HepG2 (cell line): ENCODE results near the gene SCN7A. TPM values are rescaled to one million over a fixed set of nuclear protein-coding genes. Genes with fewer than 3 reads are reported as not detected.
A peak's percentile ranks its signal among the peaks of the same experiment; 100 is the strongest.

ENCODE experiments used
- AGO1 ChIP-seq: fragments of 200-400 bp; formaldehyde crosslinking; IDR thresholded peaks from 2 replicates; pipeline ENCODE4 v1.6.1; 2017; ENCODE audit warnings: mild to moderate bottlenecking, low read depth, low read length, moderate library complexity; ENCODE audit not compliant: poor library complexity, severe bottlenecking
- ARNTL ChIP-seq: sonication (generic); formaldehyde crosslinking; IDR thresholded peaks from 2 replicates; pipeline ENCODE4 v1.4.0; 2020; ENCODE audit warnings: mild to moderate bottlenecking, missing genetic modification reagents
- DR1 ChIP-seq: sonication (generic); formaldehyde crosslinking; IDR thresholded peaks from 2 replicates; pipeline ENCODE4 v1.8.0; 2021; ENCODE audit warnings: mild to moderate bottlenecking, missing genetic modification reagents, inconsistent platforms
- RARG ChIP-seq: sonication (generic); formaldehyde crosslinking; IDR thresholded peaks from 2 replicates; pipeline ENCODE4 v1.4.0; 2020; ENCODE audit warnings: low read depth, mild to moderate bottlenecking, missing genetic modification reagents
- RFX5 ChIP-seq: IDR thresholded peaks from 2 replicates; pipeline ENCODE4 v1.6.1; 2011; ENCODE audit warnings: low read depth, low read length, improper control_type of control experiment
- TAF15 ChIP-seq: fragments of 200-400 bp; formaldehyde crosslinking; IDR thresholded peaks from one replicate; pipeline ENCODE4 v1.6.1; 2018; ENCODE audit warnings: mild to moderate bottlenecking, low read depth, low read length; ENCODE audit not compliant: poor library complexity, severe bottlenecking
- XBP1 ChIP-seq: sonication (generic); formaldehyde crosslinking; IDR thresholded peaks from 2 replicates; pipeline ENCODE4 v1.5.0; 2020; ENCODE audit warnings: missing genetic modification reagents
- XRCC5 ChIP-seq: fragments of 200-400 bp; formaldehyde crosslinking; optimal IDR thresholded peaks from 2 replicates; pipeline ENCODE3; 2017; ENCODE audit warnings: mild to moderate bottlenecking, low read length
- ZIK1 ChIP-seq: sonication (generic); formaldehyde crosslinking; IDR thresholded peaks from 2 replicates; pipeline ENCODE4 v1.5.0; 2020; ENCODE audit warnings: mild to moderate bottlenecking, low read depth, missing genetic modification reagents, borderline replicate concordance
- ZMYM3 ChIP-seq: sonication (generic); formaldehyde crosslinking; IDR thresholded peaks from 2 replicates; pipeline ENCODE4 v1.5.1; 2020; ENCODE audit warnings: mild to moderate bottlenecking, missing genetic modification reagents
- ZNF674 ChIP-seq: sonication (generic); formaldehyde crosslinking; IDR thresholded peaks from 2 replicates; pipeline ENCODE4 v1.5.0; 2020; ENCODE audit warnings: low read depth, mild to moderate bottlenecking, missing genetic modification reagents
- ZSCAN29 ChIP-seq: sonication (generic); formaldehyde crosslinking; conservative IDR thresholded peaks from 2 replicates; pipeline ENCODE4 v1.4.0; 2020; ENCODE audit warnings: mild to moderate bottlenecking, missing genetic modification reagents
- polyA plus RNA-seq, 8 experiments: library from polyadenylated mRNA; depleted of rRNA in 3 of 8; stranded (reverse) in 7 of 8; unstranded in 1 of 8; fragments of >200 nt; fragmentation: Illumina TruSeq in 4 of 8; extraction: Trizol in 4 of 8; gene quantifications; 2 replicates each; pipeline versions ENCODE4 v1.2.1 to v1.2.3, GENCODE V29; 2011 to 2016; ENCODE audit warnings: low read depth in 4 of 8, missing spikeins in 1 of 8, mixed read lengths in 1 of 8; ENCODE audit not compliant: insufficient read depth in 1 of 8
- total RNA-seq, 5 experiments: library from RNA; depleted of rRNA; stranded (reverse); fragments of >200 nt; fragmentation: Illumina TruSeq; extraction: Trizol; gene quantifications; 2 replicates each; pipeline ENCODE4 v1.2.3, GENCODE V29; 2016; ENCODE audit warnings: low read depth in 1 of 5
- TF ChIP-seq, protein P1 (sequence below): sonication (generic); formaldehyde crosslinking; conservative IDR thresholded peaks from 2 replicates; pipeline ENCODE4 v1.8.0; 2022; ENCODE audit warnings: missing genetic modification reagents
- TF ChIP-seq, protein P2 (sequence below): IDR thresholded peaks from 2 replicates; pipeline ENCODE4 v1.6.1; 2016; ENCODE audit warnings: missing genetic modification reagents, missing compliant biosample characterization
- TF ChIP-seq, protein P3 (sequence below): IDR thresholded peaks from 2 replicates; pipeline ENCODE4 v1.4.0; 2020; ENCODE audit warnings: mild to moderate bottlenecking, missing genetic modification reagents
- TF ChIP-seq, protein P4 (sequence below): IDR thresholded peaks from 2 replicates; pipeline ENCODE4 v1.6.1; 2016
- TF ChIP-seq, protein P5 (sequence below): sonication (generic); formaldehyde crosslinking; IDR thresholded peaks from 2 replicates; pipeline ENCODE4 v1.9.0; 2021; ENCODE audit warnings: missing genetic modification reagents, borderline replicate concordance

Gene SCN7A
- total and polyA plus RNA-seq, 2 of the 13 experiments (the other 11 are each of a cell fraction or from before 2014, with no cell fraction given), result 0.01 TPM; not detected in 1

DNA sequence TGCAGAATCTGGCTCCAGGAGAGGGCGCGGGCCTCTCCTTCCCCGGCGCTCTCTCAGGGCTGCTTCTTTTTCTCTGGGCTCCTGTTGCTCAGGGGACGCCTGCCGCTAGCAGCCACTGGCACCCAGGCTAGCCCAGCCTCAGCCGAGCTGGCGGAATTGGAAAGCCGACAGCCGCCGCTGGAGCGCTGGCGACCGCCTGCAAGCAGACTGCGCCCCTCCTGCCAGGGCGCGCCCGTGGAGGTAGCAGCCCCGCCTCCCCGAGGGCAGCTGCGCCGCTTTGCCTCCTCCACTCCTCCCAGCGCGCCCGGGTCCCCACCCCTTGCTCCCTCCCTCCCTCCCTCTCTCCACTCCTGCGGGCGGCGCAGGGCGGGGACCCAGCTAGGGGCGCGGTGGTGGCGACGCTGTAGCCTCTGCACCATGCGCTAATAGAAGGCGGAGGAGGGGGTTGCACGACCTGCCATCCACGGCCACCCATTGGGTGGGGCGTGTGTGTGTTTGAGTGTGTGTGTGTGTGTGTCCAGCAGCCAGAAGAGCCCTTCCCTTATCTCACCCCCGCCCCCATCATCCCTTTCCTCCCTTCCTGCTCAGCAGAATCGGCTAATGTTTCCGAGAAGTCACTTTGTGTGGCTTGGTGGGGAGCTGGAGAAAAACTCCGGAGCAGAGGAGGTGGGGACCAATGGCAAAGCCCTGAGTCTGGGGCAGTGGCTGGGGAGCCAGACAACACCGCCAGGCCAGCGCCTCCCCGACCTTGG lies 118.1 kb downstream of the SCN7A start, which contains the start of gene SCN9A (continued):
- TF ChIP-seq, protein P1, sequence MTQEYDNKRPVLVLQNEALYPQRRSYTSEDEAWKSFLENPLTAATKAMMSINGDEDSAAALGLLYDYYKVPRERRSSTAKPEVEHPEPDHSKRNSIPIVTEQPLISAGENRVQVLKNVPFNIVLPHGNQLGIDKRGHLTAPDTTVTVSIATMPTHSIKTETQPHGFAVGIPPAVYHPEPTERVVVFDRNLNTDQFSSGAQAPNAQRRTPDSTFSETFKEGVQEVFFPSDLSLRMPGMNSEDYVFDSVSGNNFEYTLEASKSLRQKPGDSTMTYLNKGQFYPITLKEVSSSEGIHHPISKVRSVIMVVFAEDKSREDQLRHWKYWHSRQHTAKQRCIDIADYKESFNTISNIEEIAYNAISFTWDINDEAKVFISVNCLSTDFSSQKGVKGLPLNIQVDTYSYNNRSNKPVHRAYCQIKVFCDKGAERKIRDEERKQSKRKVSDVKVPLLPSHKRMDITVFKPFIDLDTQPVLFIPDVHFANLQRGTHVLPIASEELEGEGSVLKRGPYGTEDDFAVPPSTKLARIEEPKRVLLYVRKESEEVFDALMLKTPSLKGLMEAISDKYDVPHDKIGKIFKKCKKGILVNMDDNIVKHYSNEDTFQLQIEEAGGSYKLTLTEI, result no peak
- TF ChIP-seq XRCC5 (peak; percentile 19), RARG (no peak; the same call in 1 of the 2 replicates), ZSCAN29 (peak; percentile 82; the same call in 1 of the 2 replicates), AGO1 (no peak), DR1 (no peak; the same call in 1 of the 2 replicates), ARNTL (no peak), ZIK1 (no peak; the same call in 1 of the 2 replicates), ZNF674 (CRISPR knock-in tag) (no peak), RFX5 (0 out of 2 replicates have a peak, but pooled peaks have one; percentile 16), XBP1 (CRISPR knock-in tag) (no peak), ZMYM3 (CRISPR knock-in tag) (peak; percentile 74; the same call in 1 of the 2 replicates), TAF15 (no peak)
- TF ChIP-seq, protein P2, sequence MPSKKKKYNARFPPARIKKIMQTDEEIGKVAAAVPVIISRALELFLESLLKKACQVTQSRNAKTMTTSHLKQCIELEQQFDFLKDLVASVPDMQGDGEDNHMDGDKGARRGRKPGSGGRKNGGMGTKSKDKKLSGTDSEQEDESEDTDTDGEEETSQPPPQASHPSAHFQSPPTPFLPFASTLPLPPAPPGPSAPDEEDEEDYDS (CRISPR knock-in tag), result peak; percentile 75
- TF ChIP-seq, protein P3, sequence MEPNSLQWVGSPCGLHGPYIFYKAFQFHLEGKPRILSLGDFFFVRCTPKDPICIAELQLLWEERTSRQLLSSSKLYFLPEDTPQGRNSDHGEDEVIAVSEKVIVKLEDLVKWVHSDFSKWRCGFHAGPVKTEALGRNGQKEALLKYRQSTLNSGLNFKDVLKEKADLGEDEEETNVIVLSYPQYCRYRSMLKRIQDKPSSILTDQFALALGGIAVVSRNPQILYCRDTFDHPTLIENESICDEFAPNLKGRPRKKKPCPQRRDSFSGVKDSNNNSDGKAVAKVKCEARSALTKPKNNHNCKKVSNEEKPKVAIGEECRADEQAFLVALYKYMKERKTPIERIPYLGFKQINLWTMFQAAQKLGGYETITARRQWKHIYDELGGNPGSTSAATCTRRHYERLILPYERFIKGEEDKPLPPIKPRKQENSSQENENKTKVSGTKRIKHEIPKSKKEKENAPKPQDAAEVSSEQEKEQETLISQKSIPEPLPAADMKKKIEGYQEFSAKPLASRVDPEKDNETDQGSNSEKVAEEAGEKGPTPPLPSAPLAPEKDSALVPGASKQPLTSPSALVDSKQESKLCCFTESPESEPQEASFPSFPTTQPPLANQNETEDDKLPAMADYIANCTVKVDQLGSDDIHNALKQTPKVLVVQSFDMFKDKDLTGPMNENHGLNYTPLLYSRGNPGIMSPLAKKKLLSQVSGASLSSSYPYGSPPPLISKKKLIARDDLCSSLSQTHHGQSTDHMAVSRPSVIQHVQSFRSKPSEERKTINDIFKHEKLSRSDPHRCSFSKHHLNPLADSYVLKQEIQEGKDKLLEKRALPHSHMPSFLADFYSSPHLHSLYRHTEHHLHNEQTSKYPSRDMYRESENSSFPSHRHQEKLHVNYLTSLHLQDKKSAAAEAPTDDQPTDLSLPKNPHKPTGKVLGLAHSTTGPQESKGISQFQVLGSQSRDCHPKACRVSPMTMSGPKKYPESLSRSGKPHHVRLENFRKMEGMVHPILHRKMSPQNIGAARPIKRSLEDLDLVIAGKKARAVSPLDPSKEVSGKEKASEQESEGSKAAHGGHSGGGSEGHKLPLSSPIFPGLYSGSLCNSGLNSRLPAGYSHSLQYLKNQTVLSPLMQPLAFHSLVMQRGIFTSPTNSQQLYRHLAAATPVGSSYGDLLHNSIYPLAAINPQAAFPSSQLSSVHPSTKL (CRISPR knock-in tag), result peak; percentile 79; the same call in 1 of the 2 replicates
- TF ChIP-seq, protein P4, sequence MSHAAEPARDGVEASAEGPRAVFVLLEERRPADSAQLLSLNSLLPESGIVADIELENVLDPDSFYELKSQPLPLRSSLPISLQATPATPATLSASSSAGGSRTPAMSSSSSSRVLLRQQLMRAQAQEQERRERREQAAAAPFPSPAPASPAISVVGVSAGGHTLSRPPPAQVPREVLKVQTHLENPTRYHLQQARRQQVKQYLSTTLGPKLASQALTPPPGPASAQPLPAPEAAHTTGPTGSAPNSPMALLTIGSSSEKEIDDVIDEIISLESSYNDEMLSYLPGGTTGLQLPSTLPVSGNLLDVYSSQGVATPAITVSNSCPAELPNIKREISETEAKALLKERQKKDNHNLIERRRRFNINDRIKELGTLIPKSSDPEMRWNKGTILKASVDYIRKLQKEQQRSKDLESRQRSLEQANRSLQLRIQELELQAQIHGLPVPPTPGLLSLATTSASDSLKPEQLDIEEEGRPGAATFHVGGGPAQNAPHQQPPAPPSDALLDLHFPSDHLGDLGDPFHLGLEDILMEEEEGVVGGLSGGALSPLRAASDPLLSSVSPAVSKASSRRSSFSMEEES (CRISPR knock-in tag), result peak; percentile 35; the same call in 1 of the 2 replicates
- TF ChIP-seq, protein P5, sequence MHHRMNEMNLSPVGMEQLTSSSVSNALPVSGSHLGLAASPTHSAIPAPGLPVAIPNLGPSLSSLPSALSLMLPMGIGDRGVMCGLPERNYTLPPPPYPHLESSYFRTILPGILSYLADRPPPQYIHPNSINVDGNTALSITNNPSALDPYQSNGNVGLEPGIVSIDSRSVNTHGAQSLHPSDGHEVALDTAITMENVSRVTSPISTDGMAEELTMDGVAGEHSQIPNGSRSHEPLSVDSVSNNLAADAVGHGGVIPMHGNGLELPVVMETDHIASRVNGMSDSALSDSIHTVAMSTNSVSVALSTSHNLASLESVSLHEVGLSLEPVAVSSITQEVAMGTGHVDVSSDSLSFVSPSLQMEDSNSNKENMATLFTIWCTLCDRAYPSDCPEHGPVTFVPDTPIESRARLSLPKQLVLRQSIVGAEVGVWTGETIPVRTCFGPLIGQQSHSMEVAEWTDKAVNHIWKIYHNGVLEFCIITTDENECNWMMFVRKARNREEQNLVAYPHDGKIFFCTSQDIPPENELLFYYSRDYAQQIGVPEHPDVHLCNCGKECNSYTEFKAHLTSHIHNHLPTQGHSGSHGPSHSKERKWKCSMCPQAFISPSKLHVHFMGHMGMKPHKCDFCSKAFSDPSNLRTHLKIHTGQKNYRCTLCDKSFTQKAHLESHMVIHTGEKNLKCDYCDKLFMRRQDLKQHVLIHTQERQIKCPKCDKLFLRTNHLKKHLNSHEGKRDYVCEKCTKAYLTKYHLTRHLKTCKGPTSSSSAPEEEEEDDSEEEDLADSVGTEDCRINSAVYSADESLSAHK, result no peak
